Measurements from ENCODE around the gene NUP210.
"Not testable (repeated sequence)": the region's sequence is repeated elsewhere in the genome, so short reads cannot be mapped to it uniquely, and the experiment has no call there.

Gene NUP210

DNA sequence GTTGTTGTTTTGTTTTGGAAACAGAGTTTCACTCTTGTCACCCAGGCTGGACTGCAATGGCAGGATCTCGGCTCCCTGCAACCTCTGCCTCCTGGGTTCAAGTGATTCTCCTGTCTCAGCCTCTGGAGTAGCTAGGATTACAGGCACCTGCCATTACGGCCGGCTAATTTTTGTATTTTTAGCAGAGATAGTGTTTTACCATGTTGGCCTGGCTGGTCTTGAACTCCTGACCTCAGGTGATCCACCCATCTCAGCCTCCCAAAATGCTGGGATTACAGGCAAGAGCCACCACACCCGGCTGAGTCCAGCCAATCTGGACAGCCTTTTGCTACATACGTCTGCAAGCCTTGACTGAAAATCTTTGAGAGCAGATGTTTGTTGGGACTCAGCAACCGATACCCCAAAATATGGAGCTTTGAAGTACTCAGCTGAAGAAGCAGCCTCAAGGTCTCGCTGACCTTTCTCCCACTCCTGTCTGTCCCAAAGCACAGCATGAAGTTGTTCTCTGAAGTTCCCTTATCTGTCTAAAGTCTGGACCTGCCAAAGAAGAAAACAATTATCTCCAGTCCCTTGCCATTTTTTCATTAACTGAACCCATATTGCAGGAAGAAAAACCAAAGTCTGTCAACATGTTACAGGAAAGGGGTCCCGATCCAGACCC, 9.6 kb upstream of the NUP210 start:
- no peak for DNase-seq (ENCODE audit: low spot score)

DNA sequence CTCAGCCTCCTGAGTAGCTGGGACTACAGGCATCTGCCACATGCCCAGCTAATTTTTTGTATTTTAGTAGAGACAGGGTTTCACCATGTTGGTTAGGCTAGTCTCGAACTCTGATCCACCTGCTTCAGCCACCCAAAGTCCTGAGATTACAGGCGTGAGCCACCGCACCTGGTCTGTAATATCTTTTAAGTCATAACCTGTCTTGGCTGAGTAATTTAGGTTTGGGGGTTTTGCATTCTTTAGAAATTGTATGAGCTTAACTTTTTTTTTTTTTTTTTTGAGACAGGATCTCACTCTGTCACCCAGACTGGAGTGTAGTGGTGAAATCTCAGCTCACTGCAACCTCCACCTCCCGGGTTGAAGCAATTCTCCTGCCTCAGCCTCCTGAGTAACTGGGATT, 8.6 kb upstream of the NUP210 start:
- not testable (repeated sequence) for DNase-seq (ENCODE audit: low spot score)

DNA sequence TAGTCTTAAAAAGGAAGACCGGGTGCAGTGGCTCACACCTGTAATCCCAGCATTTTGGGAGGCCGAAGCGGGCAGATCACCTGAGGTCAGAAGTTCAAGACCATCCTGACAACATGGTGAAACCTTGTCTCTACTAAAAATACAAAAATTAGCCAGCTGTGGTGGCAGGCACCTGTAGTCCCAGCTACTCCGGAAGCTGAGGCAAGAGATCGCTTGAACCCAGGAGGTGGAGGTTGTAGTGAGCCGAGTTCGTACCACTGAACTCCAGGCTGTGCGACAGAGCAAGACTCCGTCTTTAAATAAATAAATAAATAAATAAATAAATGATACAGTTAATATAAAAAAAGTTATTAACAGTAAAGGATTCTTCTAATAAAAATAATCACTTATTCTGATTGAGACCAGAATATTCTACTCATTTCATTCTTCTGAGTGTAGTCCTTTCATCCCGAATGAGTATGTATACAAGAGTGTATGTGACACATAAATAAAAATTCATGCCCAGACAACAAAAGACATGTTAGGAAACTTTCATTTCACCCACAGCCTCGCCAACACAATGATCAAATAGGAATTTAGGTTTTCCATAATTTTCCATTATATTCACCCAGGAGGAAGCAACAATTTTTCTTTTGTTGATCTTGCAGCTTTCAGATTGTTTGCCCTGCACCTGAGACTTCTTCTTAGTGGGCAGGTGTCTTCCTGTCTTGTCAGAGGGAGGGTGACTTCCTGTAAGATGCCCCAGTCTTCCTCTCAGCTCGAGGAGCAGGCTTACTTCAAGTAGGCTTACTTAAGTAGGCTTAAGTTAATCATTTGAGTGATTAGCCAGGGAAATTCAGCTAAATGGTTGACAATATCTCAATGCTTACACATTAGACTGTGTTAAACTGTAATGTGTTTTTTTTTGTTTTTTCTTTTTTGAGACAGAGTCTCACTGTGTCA, 7.8 kb upstream of the NUP210 start:
- no peak for DNase-seq (ENCODE audit: low spot score)

DNA sequence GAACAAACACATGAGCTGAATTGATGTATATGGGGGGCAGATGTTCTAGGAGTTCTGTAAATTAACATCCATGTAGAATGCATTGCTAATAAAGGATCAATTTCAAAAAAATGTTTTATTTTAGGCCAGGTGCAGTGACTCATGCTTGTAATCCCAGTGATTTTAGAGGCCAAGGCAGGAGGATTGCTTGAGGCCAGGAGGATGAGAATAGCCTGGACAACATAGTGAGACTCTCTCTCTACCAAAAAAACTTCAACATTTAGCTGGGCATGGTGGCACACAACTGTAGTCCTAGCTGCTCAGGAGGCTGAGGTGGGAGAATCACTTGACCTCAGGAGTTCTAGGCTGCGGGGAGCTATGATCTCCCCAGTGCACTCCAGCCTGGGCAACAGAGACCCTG, 6.5 kb upstream of the NUP210 start:
- DNase-seq (ENCODE audit: low spot score), result no peak

DNA sequence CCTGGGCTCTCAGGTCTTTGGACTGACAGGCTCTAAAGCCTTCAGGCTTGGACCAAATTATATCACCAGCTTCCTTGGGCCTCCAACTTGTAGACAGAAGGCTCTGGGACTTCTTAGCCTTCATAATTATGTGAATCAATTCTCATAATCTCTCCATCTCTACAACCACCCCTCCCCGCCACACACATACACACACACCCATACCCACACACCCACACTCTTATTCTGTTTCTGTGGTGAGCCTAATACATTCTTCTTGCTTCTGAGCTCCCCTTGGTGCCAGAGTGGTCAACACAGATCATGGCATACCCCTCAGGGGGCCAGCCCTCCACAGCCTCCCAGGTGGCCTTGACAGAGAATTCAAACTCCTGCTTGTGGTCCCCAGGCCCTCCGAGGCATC, 5.6 kb upstream of the NUP210 start:
- DNase-seq (ENCODE audit: low spot score), result no peak

DNA sequence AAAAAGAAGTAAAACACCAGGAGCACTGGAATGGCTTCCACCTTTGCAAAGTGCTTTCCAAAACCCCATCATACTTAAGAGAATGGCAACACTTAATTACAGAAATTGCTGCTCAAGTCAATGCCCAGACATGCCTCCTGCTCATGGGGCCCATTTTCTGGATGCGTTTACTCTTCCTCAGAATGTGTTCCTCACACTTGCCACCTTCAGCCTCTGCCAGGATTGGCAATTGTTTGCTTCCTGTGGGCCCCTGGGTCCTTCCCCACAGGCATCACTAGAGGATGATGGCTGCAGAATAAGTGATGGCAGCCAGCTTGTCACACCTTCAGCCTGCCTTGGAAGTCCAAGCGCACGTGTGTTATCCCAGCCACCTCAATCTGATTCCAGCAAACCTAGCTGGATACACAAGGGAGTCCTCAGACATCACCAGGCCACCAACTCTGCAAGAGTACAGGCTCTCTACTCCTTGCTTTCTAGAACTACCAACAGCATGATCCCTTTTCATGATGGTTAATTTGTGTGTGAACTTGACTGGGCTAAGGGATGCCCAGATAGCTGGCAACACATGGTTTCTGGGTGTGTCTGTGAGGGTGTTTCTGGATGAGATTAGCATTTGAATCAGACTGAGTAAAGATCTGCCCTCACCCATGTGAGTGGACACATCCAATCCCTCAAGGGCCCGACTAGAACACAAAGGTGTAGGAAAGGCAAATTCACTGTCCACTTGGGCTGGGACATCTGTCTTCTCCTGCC, 4.9 kb upstream of the NUP210 start:
- no peak for DNase-seq (ENCODE audit: low spot score)

DNA sequence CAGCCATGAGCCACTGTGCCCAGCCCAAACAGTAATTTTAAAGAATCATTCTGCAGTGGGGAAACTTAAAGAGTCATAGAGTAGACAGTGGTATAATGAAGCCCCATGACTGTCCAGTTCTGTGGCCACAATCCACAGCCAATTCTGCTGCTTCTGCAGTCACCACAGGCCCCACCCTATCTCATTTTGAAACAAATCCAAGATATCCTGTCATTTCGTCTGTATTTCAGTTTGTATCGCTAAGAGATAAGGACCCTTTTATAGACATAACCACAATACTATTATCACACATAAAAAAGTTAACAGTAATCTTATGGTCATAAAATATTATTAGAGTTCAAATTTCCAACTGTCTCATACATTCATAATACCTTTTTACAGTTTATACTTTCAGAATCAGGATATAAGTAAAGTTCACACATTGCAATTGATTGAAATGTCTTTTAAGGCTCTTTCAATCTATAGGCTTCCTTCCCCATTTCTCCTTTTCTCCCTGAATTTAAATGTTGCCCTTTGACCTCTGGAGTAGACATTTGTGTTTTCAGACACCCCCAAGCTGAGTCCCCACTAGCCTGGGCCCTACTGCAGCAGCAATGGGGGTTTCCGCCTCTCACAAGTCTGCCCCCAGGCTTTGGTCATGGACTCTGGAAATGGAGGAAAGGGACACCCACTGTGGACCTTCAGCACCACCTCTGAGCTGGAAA, 4.2 kb upstream of the NUP210 start:
- no peak for DNase-seq (ENCODE audit: low spot score)

DNA sequence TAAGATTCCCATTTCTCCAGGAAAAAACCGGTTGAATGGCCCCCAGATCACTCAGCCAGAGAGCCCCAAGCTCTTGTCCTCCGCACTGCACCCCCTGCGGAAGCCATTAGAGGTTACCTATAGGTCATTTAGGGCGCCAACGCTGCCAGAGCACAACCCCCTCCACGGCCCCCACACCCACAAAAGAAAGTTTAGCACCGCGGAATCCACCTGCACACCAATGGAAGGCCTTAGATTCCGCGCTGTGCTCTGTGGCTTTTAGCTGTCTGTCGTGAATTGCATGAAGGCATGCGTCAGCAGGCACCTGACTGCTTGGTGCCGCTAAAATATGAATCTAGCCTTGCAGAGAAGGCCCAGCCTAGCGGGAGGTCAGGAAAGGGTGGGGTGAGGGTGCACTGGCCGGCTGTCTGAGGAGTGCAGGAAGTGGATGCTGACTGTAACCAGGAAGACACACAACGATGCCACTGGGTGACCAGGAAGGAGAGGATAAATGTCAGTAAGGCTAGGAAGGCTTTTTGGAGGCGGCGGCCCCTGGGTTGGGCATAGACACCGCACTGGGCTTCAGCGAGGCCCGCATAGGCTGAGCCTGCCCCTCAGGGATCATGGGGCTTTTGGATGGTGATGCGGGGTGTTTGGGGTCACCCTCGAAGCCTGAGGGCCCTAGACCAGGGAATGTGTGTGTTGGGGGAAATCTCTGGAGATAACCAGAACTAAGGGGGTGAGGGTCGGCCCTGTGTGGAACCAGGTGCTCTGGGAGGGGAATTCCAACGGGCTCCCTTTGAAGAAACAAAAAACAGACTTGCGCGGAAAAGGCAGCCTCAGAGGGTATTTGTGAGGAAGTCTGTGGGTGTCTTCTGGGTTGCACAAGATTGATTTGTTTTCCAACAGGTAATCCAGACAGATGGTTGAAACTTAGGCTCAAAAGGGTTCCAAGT, 976 bp upstream of the NUP210 start:
- DNase-seq (ENCODE audit: low spot score), result no peak

DNA sequence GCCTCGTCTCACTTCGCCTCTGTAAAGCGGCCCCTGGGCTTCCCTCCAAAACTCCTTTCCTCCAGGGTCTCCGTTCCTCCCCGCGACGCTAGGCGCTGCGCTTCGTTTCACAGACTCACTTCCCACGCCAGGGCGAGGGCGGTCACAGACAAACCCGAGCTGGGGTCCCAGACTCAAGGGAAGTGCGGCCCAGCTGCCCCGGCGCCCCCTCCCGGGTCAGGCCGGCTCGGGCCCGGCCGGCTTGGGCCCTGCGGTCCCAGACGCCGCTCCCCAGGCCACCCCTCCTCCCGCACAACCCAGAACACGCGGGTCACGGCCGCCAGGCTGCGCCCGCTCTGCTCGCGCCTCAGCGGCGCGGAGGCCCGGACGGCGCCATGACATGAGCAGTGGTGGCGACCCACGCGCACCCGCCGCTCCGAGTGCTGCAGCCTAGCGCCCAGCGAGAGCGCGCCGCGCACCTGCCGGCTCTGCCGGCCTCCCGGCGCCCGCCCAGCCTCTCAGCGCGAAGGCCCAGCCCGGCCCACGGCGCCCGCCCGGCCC, 547 bp downstream of the NUP210 start:
- peak; percentile 77 for DNase-seq (ENCODE audit: low spot score)

DNA sequence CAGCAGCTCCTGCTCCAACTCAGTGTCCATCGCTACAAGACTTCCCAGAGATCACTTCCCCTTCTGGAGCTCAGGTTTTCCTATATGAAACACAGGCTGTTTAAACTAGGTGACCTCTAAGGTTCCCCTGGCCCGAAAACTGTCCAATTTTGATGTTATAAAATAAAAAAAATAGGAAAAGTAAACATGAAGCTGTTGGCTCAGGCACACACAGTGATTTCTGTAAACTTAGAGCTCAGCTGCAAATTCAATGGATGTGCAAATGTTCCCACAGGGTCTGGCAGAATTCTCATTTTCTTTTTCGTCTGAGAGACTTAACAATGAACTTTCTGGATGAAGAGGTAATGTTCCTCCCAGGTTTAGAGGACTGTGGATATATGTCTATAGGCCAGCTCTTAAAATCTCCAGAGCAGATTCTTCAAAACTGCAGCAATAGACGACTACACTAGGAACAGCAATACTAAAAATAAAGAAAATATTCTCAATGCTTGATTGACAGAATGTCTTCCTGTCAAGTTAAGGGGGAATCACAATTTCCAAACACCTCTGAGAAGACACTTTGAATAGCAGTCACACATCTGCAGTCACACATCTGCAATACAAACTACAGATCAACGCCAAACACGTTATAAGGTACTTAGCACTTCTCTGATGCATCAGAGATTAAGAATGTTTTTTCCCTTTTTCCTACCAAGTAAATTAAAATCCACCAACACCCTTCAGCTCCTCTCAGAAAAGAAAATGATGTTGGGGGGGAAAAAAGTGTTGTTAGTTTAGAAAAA, 2.8 kb downstream of the NUP210 start:
- no peak for DNase-seq (ENCODE audit: low spot score)

DNA sequence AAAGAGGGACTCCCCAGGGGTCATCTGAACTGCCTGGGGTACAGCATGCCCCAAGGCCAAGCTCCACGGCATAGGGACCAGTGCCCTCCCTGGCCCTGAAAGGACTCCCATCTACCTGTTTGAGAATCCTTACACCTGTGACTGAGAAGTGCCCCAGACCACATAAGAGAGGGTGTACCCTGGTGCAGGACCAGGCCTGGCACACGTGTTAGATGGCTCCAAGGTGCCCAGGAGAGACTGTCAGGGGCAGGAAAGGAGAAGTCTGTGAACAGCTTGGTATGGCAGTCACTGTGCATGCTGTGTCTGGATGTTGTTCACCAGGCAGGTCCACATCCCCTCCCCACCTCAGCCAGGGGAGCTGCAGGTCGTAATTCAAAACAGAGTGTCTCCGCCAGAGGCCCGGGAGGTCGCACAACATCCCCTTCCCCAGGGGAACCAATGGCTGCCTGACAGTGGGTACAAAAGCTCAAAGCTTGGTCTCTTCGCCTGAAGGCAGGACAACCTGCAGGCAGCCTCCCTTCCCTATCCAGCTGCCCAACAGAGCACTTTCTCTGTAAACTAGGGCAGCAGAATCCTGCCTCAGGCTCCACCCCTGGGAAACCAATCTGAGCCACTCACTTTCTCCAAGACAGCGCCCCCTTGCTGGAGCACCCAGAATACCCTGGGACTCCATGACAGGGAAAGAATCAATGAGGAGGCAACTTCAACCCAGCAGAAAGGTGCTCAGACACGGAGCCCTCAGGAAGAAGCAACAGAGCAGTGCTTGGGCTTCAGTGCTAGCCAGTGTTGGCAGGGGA, 3.9 kb downstream of the NUP210 start:
- peak; percentile 55 for DNase-seq (ENCODE audit: low spot score)

DNA sequence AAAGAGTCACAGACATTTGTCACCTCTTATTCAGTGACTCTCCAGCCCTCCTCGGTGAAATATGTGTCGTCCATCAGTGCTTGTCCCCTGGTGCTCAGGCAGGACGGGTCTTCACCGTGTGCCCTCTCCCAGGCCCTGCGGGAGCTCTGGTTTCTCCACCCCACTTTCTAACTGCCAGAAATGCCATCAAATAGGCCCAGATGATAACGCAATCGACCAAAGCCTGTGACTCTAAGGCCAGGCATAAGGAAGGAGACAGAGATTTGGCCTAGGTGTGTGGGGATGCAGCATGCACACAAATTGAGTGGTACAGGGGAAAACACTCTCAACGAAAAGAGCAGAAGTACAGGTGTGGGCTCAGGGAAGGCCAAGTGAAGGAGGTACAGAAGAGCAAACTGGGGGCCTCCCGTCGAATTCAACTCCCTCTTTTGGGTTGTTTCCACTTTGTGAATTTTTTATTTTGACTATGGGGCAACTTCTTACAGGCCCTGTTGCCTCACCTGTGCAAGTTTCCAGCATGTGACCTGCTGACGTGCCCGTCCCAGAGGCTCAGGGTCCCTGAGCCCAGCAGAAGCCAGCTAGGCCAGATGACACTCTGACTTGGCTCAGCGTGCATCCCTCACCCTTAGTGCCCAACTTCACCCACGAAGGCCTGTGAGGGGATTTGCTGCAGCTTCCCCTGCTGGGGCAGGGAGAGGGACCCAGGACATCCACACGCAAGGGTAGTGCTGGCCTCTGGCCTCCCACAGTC, 4.7 kb downstream of the NUP210 start:
- no peak for DNase-seq (ENCODE audit: low spot score)

DNA sequence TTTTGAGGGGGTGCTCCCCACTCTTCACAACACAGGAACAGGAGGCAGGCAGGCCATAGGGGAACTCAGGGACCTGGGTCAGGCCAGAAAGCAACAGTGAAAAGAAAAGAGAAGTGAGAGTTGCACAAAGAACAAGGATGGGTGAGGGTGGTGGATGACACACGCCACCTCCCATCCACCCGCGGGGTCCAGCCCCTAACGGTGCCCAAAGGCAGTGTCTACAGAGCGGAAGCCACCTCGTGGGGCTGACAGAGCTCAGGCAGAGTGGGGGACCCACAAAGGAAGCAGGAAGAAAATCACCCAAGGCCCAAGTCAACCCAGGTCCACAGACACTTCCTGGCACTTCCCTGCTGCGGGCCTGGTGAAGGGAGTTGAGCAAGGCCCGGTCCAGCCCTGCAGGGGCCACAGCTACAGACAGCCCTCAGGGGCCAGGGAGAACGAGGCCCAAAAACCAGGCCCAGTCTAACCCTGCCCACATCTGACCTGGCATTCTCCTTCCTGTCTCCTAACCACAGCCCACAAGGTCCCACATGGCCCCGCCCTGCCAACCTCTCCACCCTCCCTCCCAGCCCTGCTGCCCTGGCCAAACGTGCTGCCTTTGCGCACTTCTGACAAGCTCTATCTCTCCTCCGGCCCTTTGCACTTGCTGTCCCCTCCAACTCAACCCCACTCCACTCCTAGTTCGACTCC, 5.9 kb downstream of the NUP210 start:
- DNase-seq (ENCODE audit: low spot score), result no peak

DNA sequence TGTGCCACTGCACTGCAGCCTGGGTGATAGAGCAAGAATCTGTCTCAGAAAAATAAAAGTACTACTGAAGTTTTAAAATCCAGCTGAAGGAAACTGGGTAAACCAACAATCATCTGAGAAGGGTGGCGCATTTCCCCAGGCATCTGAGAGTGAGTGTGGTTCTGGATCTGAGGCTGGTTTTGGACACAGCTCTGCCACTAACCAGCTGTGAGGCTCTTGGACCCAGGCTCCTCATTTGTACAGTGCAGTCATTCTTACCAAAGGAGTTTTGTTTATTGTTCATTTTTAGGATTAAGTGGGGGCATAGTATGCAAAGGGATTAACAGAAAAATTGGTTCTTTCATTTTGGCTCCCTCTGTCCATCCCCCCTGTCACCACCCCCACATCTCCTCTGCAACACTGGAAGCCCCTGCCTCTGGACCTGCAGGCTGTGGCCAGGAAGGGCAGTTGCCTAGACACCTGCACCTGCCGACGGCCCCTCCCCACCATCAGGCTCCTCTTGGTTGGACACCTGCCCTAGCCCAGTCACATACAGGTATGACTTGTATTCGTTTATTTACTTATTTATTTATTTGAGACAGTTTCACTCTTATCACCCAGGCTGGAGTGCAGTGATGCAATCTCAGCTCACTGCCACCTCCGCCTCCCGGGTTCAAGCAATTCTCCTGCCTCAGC, 8.8 kb downstream of the NUP210 start:
- DNase-seq (ENCODE audit: low spot score), result no peak

DNA sequence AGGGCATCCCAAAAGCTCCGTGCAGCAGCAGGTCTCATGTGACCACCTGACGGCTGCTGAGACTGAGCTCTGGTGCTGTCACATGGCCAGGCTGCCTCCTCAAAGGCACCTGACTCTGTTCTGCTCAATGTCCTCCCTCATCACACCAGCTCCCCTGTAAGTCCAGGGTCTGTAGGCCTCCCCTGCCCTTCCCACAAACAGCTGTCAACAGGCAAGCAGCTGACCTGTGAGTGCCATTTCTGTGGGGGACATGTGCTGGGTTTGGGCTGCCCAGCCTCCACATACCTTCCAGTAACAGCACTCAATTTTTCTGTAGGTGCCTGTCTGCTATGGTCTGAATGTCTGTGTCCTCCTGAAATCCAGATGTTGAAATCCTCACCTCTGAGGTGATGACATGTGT, 11.2 kb downstream of the NUP210 start:
- no peak for DNase-seq (ENCODE audit: low spot score)

DNA sequence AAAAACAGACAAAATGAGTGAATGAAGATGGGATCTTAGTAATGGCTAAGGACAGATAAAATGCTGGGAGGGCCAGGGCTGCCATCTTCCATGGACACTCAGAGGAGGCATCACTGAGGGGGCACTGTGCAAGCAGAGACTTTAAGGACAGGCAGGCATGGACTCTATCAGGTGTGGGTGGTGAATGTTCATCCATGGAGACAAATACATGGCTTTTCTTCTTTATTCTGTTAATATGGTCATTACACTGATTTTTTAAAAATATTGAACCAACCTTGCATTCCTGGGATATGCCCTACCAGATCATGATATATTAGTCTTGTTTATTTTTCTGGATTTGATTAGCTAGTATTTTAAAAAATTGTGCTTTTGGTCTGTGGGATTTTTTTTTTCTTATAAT, 12.2 kb downstream of the NUP210 start:
- DNase-seq (ENCODE audit: low spot score), result no peak

DNA sequence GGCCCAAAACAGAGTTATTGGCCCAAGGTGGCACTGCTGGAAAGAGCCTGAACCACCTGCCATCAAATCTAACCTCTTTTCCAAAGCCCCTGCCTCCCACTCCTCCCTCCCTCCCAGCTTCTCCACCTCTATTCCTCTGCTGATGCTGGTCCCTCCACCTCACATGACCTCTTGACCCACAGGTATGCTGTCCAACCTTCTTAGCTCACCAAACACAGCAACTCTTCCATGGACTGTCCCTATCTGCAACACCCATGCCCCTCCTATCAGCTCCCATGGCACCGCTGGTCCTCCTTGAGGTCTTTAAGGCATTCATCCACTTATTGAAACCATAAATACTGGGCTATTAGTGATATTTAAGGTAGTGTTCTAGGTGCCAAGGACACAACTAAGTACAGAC, 12.6 kb downstream of the NUP210 start:
- DNase-seq (ENCODE audit: low spot score), result no peak

All from iPS-NIHi11 (cell line).